PC-3 (cell line): ENCODE measurements around the gene PDS5B.

ENCODE experiments used
- CTCF ChIP-seq: fragments of 300-600 bp; sonication (generic); conservative IDR thresholded peaks from 2 replicates; pipeline ENCODE4 v1.5.1; 2017; ENCODE audit warnings: antibody characterized with exemption, low read depth, mild to moderate bottlenecking, low read length
- EZH2 ChIP-seq: fragments of 300-600 bp; sonication (generic); IDR thresholded peaks from one replicate; pipeline ENCODE4 v1.6.1; 2017; ENCODE audit warnings: antibody characterized with exemption, mild to moderate bottlenecking, low read length; ENCODE audit not compliant: unreplicated experiment
- EZH2phosphoT487 ChIP-seq: fragments of 300-600 bp; sonication (generic); IDR thresholded peaks from 2 replicates; pipeline ENCODE4 v1.6.1; 2018; ENCODE audit warnings: mild to moderate bottlenecking, antibody characterized with exemption, low read length, borderline replicate concordance

GRCh38 chr13:32636711-32637110 lies 50.5 kb downstream of the PDS5B start:
- TF ChIP-seq CTCF: no peak
- TF ChIP-seq EZH2: no peak
- TF ChIP-seq EZH2phosphoT487: no peak
